Hepatocyte (in vitro differentiated cells): Measurements from ENCODE around the gene FAM181A. TPM values are rescaled to one million over a fixed set of nuclear protein-coding genes. Genes with fewer than 3 reads are reported as not detected.

Experiments
- DNase-seq: peaks from one replicate; pipeline ENCODE4 v3.0.0-alpha.2; 2016; ENCODE audit warnings: low spot score
- H2AFZ ChIP-seq: fragments of 200-600 bp; sonication (generic); 2 replicates; pipeline ENCODE4 v1.6.0; 2016; ENCODE audit warnings: antibody characterized with exemption, mild to moderate bottlenecking
- H3K27ac ChIP-seq: fragments of 200-600 bp; sonication (generic); 2 replicates; pipeline ENCODE4 v1.5.1; 2016; ENCODE audit warnings: mild to moderate bottlenecking
- H3K27me3 ChIP-seq: fragments of 200-600 bp; sonication (generic); 2 replicates; pipeline ENCODE4 v1.6.1; 2016
- H3K36me3 ChIP-seq: fragments of 200-600 bp; sonication (generic); replicated peaks from 2 replicates; pipeline ENCODE4 v1.5.1; 2016; ENCODE audit warnings: low read depth; ENCODE audit not compliant: insufficient read depth
- H3K4me1 ChIP-seq: fragments of 200-600 bp; sonication (generic); 2 replicates; pipeline ENCODE4 v1.5.1; 2016; ENCODE audit warnings: mild to moderate bottlenecking, moderate library complexity; ENCODE audit not compliant: insufficient read depth
- H3K4me2 ChIP-seq: fragments of 200-600 bp; sonication (generic); 2 replicates; pipeline ENCODE4 v1.6.0; 2016
- H3K4me3 ChIP-seq: fragments of 200-600 bp; sonication (generic); 2 replicates; pipeline ENCODE4 v1.5.1; 2016; ENCODE audit warnings: mild to moderate bottlenecking
- H3K79me2 ChIP-seq: fragments of 200-600 bp; sonication (generic); 2 replicates; pipeline ENCODE4 v1.6.0; 2017; ENCODE audit warnings: mild to moderate bottlenecking
- H3K9me2 ChIP-seq: fragments of 200-600 bp; sonication (generic); replicated peaks from 2 replicates; pipeline ENCODE4 v1.6.0; 2017; ENCODE audit warnings: mild to moderate bottlenecking; ENCODE audit not compliant: insufficient read depth
- H3K9me3 ChIP-seq: fragments of 200-600 bp; sonication (generic); 2 replicates; pipeline ENCODE4 v1.5.1; 2016; ENCODE audit warnings: low read depth, mild to moderate bottlenecking
- H4K20me1 ChIP-seq: fragments of 200-600 bp; sonication (generic); 2 replicates; pipeline ENCODE4 v1.6.0; 2016; ENCODE audit warnings: mild to moderate bottlenecking; ENCODE audit not compliant: insufficient read depth, poor library complexity, severe bottlenecking
- EZH2 ChIP-seq: fragments of 200-600 bp; sonication (generic); IDR thresholded peaks from 2 replicates; pipeline ENCODE4 v1.6.1; 2016; ENCODE audit warnings: antibody characterized with exemption, mild to moderate bottlenecking, borderline replicate concordance
- EZH2phosphoT487 ChIP-seq: fragments of 200-600 bp; sonication (generic); IDR thresholded peaks from one replicate; pipeline ENCODE4 v1.6.1; 2018; ENCODE audit warnings: antibody characterized with exemption, mild to moderate bottlenecking, low read depth, moderate library complexity; ENCODE audit not compliant: unreplicated experiment, severe bottlenecking
- WGBS: methylation state at CpG from one replicate; pipeline ENCODE4 v1.1.6; 2016; ENCODE audit warnings: low lambda C conversion rate; ENCODE audit errors: missing lambda C conversion rate; 5-methylcytosine and 5-hydroxymethylcytosine counted together
- polyA plus RNA-seq: library from polyadenylated mRNA; unstranded; fragments of >200 nt; fragmentation: Nextera tagmentation; extraction: Ambion mirVana; gene quantifications from 2 replicates; pipeline ENCODE4 v1.2.1, GENCODE V29; 2016
- total RNA-seq: library from RNA; depleted of rRNA; stranded (reverse); fragments of >200 nt; gene quantifications from 2 replicates; pipeline ENCODE4 v1.2.3, GENCODE V29; 2014
- TF ChIP-seq, protein P1 (sequence below): fragments of 200-600 bp; sonication (generic); IDR thresholded peaks from 2 replicates; pipeline ENCODE4 v1.5.1; 2016; ENCODE audit warnings: antibody characterized with exemption, mild to moderate bottlenecking; ENCODE audit not compliant: poor library complexity

The FAM181A gene
- total and polyA plus RNA-seq, 2 experiments from 2014 or later = not detected

DNA sequence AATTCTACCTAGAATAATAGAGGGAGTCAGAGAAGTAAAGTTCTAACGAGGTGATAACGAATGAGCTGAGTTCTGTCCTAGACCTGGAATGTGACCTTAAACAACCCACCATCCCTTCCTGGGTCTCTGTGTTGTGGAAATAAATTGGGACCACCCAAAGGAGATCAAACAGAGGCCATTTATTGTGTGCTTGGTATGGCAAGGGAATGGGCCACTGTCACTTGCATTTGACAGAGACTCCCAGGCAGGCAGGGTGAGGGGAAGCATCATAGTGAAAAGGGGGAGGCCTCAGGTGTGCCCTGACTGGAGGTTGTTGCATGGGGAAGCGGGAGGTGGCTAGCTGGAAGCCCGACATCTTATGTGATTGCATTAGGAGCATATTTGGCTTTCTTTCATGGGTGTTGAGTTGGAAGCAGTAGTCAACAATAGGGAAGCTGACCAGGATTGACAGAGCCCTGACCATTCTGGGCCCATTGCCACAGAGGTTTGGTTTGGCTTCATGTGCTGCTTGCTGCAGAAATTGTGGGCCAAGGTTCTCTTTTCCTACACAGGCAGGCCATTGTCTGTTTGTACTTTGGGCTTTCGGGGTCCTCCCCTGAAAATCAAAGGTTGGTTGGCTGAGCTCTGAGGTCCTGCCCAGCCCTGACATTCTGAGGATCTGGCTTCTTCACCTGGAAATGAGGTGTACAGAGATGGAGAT lies 17.6 kb upstream of the FAM181A start:
- Histone ChIP-seq H3K4me3 (no peak overlapping the region), H4K20me1 (no peaks in the 10 kb centered on the region), H3K27me3 (no peaks in the 10 kb centered on the region), H3K9me2 (no peaks in the 10 kb centered on the region), H3K4me2 (no peak overlapping the region), H3K4me1 (peaks cover 3% of the 10 kb centered on the region), H3K79me2 (no peaks in the 10 kb centered on the region), H2AFZ (no peak overlapping the region), H3K9me3 (no peaks in the 10 kb centered on the region), H3K27ac (no peak overlapping the region), H3K36me3 (no peaks in the 10 kb centered on the region)
- WGBS = 89% methylated on average over 5 of the region's 5 CpGs
- TF ChIP-seq EZH2phosphoT487 = no peak
- TF ChIP-seq, protein P1, sequence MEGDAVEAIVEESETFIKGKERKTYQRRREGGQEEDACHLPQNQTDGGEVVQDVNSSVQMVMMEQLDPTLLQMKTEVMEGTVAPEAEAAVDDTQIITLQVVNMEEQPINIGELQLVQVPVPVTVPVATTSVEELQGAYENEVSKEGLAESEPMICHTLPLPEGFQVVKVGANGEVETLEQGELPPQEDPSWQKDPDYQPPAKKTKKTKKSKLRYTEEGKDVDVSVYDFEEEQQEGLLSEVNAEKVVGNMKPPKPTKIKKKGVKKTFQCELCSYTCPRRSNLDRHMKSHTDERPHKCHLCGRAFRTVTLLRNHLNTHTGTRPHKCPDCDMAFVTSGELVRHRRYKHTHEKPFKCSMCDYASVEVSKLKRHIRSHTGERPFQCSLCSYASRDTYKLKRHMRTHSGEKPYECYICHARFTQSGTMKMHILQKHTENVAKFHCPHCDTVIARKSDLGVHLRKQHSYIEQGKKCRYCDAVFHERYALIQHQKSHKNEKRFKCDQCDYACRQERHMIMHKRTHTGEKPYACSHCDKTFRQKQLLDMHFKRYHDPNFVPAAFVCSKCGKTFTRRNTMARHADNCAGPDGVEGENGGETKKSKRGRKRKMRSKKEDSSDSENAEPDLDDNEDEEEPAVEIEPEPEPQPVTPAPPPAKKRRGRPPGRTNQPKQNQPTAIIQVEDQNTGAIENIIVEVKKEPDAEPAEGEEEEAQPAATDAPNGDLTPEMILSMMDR = no peak
- no peak for TF ChIP-seq EZH2
- DNase-seq = no peak

DNA sequence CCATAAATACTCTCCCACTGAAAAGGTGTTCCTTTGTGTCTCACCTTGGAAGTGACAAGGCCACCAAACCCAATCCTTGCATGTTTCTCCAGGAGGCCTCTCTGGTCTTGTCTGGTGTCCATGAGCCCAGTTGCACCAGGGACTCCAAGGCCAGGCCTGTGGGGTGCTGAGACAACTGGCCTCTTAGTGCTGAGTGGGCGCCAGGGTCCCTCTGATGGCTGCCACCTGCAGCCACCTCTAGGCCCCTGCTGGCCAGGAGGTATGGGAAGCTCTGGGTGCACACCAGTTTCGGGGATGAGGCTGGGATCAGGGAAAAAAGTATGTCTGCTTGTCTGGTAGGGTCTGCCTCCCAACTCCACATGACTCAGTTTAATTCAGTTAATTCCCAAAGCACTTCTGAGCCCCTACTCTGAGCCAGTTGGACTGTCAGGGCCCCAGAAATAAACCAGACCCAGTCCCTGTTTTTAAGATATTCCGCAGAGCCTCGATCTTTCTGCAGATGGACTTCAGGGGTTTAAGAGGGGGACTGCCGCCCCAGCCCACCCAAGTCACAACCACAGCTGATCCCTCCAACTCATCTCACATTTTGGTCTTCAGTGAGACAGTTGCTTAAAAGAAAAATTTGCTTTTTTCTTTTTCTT lies 15.0 kb upstream of the FAM181A start:
- 72% methylated on average over 5 of the region's 5 CpGs for WGBS
- TF ChIP-seq, protein P1 = no peak
- TF ChIP-seq EZH2 = no peak
- TF ChIP-seq EZH2phosphoT487 = no peak
- H4K20me1 ChIP-seq = no peaks in the 10 kb centered on the region
- no peaks in the 10 kb centered on the region for H3K9me2 ChIP-seq
- H2AFZ ChIP-seq = no peak overlapping the region
- no peak for DNase-seq
- H3K79me2 ChIP-seq = no peaks in the 10 kb centered on the region
- no peak overlapping the region for H3K4me2 ChIP-seq
- H3K9me3 ChIP-seq = no peaks in the 10 kb centered on the region
- H3K4me3 ChIP-seq = no peak overlapping the region
- H3K4me1 ChIP-seq = no peaks in the 10 kb centered on the region
- H3K27ac ChIP-seq = no peak overlapping the region
- H3K36me3 ChIP-seq = no peaks in the 10 kb centered on the region
- no peaks in the 10 kb centered on the region for H3K27me3 ChIP-seq

DNA sequence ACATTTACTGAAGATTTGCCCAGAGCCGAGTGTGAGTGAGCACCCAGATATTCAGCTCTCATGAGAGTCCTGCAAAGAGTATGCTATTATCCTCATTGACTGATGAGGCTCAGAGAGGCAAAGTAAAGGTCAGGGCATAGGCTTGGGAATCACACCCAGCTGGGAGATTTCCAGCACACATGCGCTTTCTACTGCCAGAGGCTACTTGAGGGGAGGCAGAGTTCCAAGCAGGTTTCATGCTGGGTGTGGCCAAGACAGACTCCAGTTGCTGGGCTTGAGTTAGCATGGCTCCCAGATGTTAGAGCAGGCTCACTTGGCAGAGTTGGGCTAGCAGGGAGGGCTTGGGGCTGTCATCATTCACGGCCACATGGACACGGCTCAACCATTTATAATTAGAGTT lies 14.4 kb upstream of the FAM181A start:
- Histone ChIP-seq H4K20me1 (no peaks in the 10 kb centered on the region), H3K36me3 (no peaks in the 10 kb centered on the region), H3K9me3 (no peaks in the 10 kb centered on the region), H3K27me3 (no peaks in the 10 kb centered on the region), H3K4me3 (no peak overlapping the region), H3K9me2 (no peaks in the 10 kb centered on the region), H2AFZ (no peak overlapping the region), H3K79me2 (no peaks in the 10 kb centered on the region), H3K4me1 (no peaks in the 10 kb centered on the region), H3K27ac (no peak overlapping the region), H3K4me2 (no peak overlapping the region)
- no peak for TF ChIP-seq EZH2
- TF ChIP-seq, protein P1 = no peak
- no peak for TF ChIP-seq EZH2phosphoT487
- no peak for DNase-seq
- 81% methylated on average over 4 of the region's 4 CpGs for WGBS
